ENCODE results near the gene RTN4. TPM values are rescaled to one million over a fixed set of nuclear protein-coding genes. Genes with fewer than 3 reads are reported as not detected.

Gene RTN4
- polyA plus RNA-seq, 4 donors: 98.1 to 291 (median 158) TPM

DNA sequence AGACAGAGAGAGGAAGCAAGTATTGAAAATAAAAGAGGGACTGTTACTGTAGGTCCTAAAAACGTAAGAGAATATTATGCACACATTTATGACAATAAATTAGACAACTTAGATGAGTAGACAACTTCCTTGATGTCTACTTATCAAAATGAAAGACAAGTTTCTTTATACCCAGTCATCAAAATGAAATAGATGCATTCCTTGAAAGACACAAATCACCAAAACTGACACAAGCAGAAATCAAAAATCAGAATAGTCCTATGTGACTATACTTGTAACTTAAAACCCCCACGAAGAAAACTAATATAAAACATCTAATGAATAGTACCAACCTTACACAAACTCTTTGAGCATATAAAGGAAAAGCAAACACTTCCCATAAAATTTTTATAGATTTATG is 14.5 kb downstream of the RTN4 start:
- Histone ChIP-seq H3K4me1 (ENCODE audit: control insufficient read depth in 3 of 3, insufficient read depth in 2 of 3, low read depth in 1 of 3, low read length in 2 of 3) (peaks cover 0 to 2% (median 0%) of the 10 kb centered on the region in 3 donors), H3K4me3 (ENCODE audit: low read depth in 1 of 3, low read length in 3 of 3) (no peak overlapping the region), H3K36me3 (ENCODE audit: control insufficient read depth in 3 of 3, insufficient read depth in 2 of 3, low read depth in 1 of 3, low read length in 3 of 3) (peaks cover 0 to 3% (median 0%) of the 10 kb centered on the region in 3 donors), H3K9me3 (ENCODE audit: control insufficient read depth in 2 of 2, insufficient read depth in 1 of 2, low read depth in 1 of 2, low read length in 1 of 2) (peaks cover 0 to 3% of the 10 kb centered on the region in 2 donors), H3K27ac (ENCODE audit: low read depth in 1 of 3, low read length in 2 of 3) (no peak overlapping the region), H3K27me3 (ENCODE audit: control insufficient read depth in 3 of 3, insufficient read depth in 3 of 3, low read length in 3 of 3) (no peaks in the 10 kb centered on the region)
- DNase-seq (no peak), FAIRE-seq (no peak)
- WGBS, 3 donors: 60 to 86% (median 83%) methylated on average over 2 of the region's 2 CpGs

GRCh38 chr2:55033921-55034320 is 16.3 kb downstream of the RTN4 start:
- Histone ChIP-seq H3K4me3 (ENCODE audit: low read depth in 1 of 3, low read length in 3 of 3) (no peak overlapping the region), H3K4me1 (ENCODE audit: control insufficient read depth in 3 of 3, insufficient read depth in 2 of 3, low read depth in 1 of 3, low read length in 2 of 3) (peaks cover 0 to 2% (median 0%) of the 10 kb centered on the region in 3 donors), H3K9me3 (ENCODE audit: control insufficient read depth in 2 of 2, insufficient read depth in 1 of 2, low read depth in 1 of 2, low read length in 1 of 2) (peaks cover 0 to 3% of the 10 kb centered on the region in 2 donors), H3K27ac (ENCODE audit: low read depth in 1 of 3, low read length in 2 of 3) (no peak overlapping the region), H3K27me3 (ENCODE audit: control insufficient read depth in 3 of 3, insufficient read depth in 3 of 3, low read length in 3 of 3) (no peaks in the 10 kb centered on the region), H3K36me3 (ENCODE audit: control insufficient read depth in 3 of 3, insufficient read depth in 2 of 3, low read depth in 1 of 3, low read length in 3 of 3) (peaks cover 0 to 3% (median 0%) of the 10 kb centered on the region in 3 donors)
- FAIRE-seq (no peak), DNase-seq (no peak)
- WGBS, 3 donors: 91 to 100% (median 94%) methylated on average over 2 of the region's 2 CpGs

DNA sequence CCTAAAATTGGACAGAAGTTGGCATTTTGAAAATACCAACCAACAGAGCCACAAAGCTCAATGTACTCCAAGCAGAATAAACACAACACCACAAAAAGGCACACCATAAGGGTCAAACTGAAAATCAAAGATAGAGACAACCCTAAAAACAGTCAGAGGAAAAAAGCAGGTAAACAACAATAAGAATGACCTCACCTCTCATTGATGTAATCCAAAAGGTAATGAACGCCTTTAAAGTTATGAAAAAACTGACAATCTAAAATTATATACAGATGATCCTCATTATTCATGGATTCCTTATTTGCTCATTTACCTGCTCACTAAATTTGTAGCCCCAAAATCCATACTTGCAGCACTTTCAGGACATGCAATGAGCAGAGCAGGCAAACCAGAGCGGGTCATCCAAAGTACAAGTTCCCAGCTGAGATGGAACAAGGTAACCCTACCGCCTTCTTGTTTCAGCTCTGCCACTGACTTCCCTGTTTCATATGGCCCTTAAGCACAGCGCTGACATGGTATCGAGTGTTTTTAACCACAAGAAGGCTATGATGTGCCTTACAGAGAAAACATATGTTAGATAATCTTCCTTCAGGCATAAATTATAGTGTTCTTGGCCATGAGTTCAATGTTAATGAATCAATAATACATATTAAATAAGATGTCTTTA is 17.0 kb downstream of the RTN4 start:
- no peak overlapping the region for H3K4me3 ChIP-seq (ENCODE audit: low read depth in 1 of 3, low read length in 3 of 3)
- peaks cover 0 to 3% of the 10 kb centered on the region in 2 donors for H3K9me3 ChIP-seq (ENCODE audit: control insufficient read depth in 2 of 2, insufficient read depth in 1 of 2, low read depth in 1 of 2, low read length in 1 of 2)
- DNase-seq (no peak), FAIRE-seq (no peak)
- H3K27me3 ChIP-seq (ENCODE audit: control insufficient read depth in 3 of 3, insufficient read depth in 3 of 3, low read length in 3 of 3): no peaks in the 10 kb centered on the region
- WGBS, 3 donors: 78 to 93% (median 90%) methylated on average over 5 of the region's 5 CpGs
- H3K4me1 ChIP-seq (ENCODE audit: control insufficient read depth in 3 of 3, insufficient read depth in 2 of 3, low read depth in 1 of 3, low read length in 2 of 3): peaks cover 0 to 2% (median 0%) of the 10 kb centered on the region in 3 donors
- peaks cover 0 to 3% (median 0%) of the 10 kb centered on the region in 3 donors for H3K36me3 ChIP-seq (ENCODE audit: control insufficient read depth in 3 of 3, insufficient read depth in 2 of 3, low read depth in 1 of 3, low read length in 3 of 3)
- H3K27ac ChIP-seq (ENCODE audit: low read depth in 1 of 3, low read length in 2 of 3): no peak overlapping the region

GRCh38 chr2:55031505-55031904 is 18.7 kb downstream of the RTN4 start:
- no peak for FAIRE-seq
- no peak for DNase-seq
- peaks cover 0 to 3% (median 0%) of the 10 kb centered on the region in 3 donors for H3K36me3 ChIP-seq (ENCODE audit: control insufficient read depth in 3 of 3, insufficient read depth in 2 of 3, low read depth in 1 of 3, low read length in 3 of 3)
- 80 to 89% (median 85%) methylated on average over 4 of the region's 4 CpGs for WGBS, 3 donors
- H3K4me1 ChIP-seq (ENCODE audit: control insufficient read depth in 3 of 3, insufficient read depth in 2 of 3, low read depth in 1 of 3, low read length in 2 of 3): peaks cover 2 to 4% (median 3%) of the 10 kb centered on the region in 3 donors
- no peak overlapping the region for H3K27ac ChIP-seq (ENCODE audit: low read depth in 1 of 3, low read length in 2 of 3)
- H3K27me3 ChIP-seq (ENCODE audit: control insufficient read depth in 3 of 3, insufficient read depth in 3 of 3, low read length in 3 of 3): no peaks in the 10 kb centered on the region
- peaks cover 0 to 3% of the 10 kb centered on the region in 2 donors for H3K9me3 ChIP-seq (ENCODE audit: control insufficient read depth in 2 of 2, insufficient read depth in 1 of 2, low read depth in 1 of 2, low read length in 1 of 2)
- peak overlapping the region in 1 of 3 donors; percentile 15 for H3K4me3 ChIP-seq (ENCODE audit: low read depth in 1 of 3, low read length in 3 of 3)

DNA sequence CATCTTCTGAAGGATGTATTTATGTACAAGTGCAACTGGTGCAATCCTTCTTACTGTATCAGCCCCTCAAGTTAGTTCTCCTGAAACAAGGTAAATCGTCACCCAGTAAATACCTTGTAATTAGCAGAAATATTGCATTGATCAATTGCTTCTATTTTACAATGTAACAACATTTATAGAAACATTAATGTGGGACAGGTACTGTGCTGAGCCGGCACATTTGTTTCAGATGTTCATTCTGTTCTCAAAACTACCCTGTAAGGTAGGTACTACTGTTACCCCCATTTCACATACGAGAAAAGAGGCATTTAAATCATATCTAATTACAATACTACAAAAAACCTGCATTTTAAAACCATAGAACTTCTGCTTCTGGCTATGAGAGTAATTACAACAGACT is 19.5 kb downstream of the RTN4 start:
- FAIRE-seq: no peak
- 72 to 92% (median 91%) methylated on average over 3 of the region's 3 CpGs for WGBS, 3 donors
- H3K4me1 ChIP-seq (ENCODE audit: control insufficient read depth in 3 of 3, insufficient read depth in 2 of 3, low read depth in 1 of 3, low read length in 2 of 3): peaks cover 3 to 5% (median 4%) of the 10 kb centered on the region in 3 donors
- H3K36me3 ChIP-seq (ENCODE audit: control insufficient read depth in 3 of 3, insufficient read depth in 2 of 3, low read depth in 1 of 3, low read length in 3 of 3): peaks cover 0 to 3% (median 0%) of the 10 kb centered on the region in 3 donors
- DNase-seq: no peak
- no peaks in the 10 kb centered on the region for H3K27me3 ChIP-seq (ENCODE audit: control insufficient read depth in 3 of 3, insufficient read depth in 3 of 3, low read length in 3 of 3)
- H3K27ac ChIP-seq (ENCODE audit: low read depth in 1 of 3, low read length in 2 of 3): no peak overlapping the region
- no peaks in the 10 kb centered on the region for H3K9me3 ChIP-seq (ENCODE audit: control insufficient read depth in 2 of 2, insufficient read depth in 1 of 2, low read depth in 1 of 2, low read length in 1 of 2)
- no peak overlapping the region for H3K4me3 ChIP-seq (ENCODE audit: low read depth in 1 of 3, low read length in 3 of 3)

DNA sequence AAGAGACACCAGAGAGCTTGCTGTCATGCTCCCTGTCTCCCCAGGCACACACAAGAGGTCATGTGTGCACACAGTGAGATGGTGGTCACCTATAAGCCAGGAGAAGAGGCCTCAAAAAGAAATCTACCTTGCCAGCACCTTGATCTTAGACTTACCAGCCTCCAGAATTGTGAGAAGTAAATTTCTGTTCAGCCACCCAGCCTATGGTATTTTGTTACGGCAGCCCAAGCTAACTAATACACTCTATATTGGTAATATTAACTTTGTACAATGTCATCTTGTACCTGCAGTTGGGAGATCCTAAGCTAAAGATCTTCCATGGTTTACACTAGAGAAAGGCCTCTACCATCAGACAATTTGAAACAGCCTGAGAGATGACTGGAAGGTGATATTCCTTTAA is 21.2 kb downstream of the RTN4 start:
- no peak for DNase-seq
- peaks cover 3 to 5% (median 4%) of the 10 kb centered on the region in 3 donors for H3K4me1 ChIP-seq (ENCODE audit: control insufficient read depth in 3 of 3, insufficient read depth in 2 of 3, low read depth in 1 of 3, low read length in 2 of 3)
- no peak overlapping the region for H3K4me3 ChIP-seq (ENCODE audit: low read depth in 1 of 3, low read length in 3 of 3)
- H3K27ac ChIP-seq (ENCODE audit: low read depth in 1 of 3, low read length in 2 of 3): no peak overlapping the region
- no peak for FAIRE-seq
- WGBS, 3 donors: 91 to 100% (median 100%) methylated on average over 1 of the region's 1 CpG
- H3K9me3 ChIP-seq (ENCODE audit: control insufficient read depth in 2 of 2, insufficient read depth in 1 of 2, low read depth in 1 of 2, low read length in 1 of 2): no peaks in the 10 kb centered on the region
- no peaks in the 10 kb centered on the region for H3K27me3 ChIP-seq (ENCODE audit: control insufficient read depth in 3 of 3, insufficient read depth in 3 of 3, low read length in 3 of 3)
- peaks cover 0 to 1% (median 0%) of the 10 kb centered on the region in 3 donors for H3K36me3 ChIP-seq (ENCODE audit: control insufficient read depth in 3 of 3, insufficient read depth in 2 of 3, low read depth in 1 of 3, low read length in 3 of 3)

DNA sequence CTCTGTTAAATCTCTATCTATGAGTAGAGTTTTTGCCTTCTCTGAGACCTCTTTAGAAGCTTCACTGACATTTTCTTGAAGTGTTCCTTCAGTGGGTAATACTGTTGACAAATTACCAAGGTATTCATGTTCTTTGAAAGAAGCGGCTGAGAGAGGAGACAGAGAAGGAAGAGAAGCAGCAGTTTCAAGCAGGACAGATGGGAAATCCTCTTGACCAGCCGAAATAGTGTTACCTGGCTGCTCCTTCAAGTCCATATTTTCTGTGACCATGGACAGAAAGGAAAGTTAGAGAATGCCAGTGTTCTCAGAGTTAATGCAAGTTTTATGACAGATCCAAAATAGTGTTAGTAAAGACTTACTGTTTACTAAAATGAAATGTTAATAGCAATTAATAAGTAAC is 23.0 kb downstream of the RTN4 start:
- no peak overlapping the region for H3K4me3 ChIP-seq (ENCODE audit: low read depth in 1 of 3, low read length in 3 of 3)
- DNase-seq (no peak), FAIRE-seq (no peak)
- no peak overlapping the region for H3K27ac ChIP-seq (ENCODE audit: low read depth in 1 of 3, low read length in 2 of 3)
- H3K4me1 ChIP-seq (ENCODE audit: control insufficient read depth in 3 of 3, insufficient read depth in 2 of 3, low read depth in 1 of 3, low read length in 2 of 3): peaks cover 3 to 9% (median 3%) of the 10 kb centered on the region in 3 donors
- 88 to 94% (median 90%) methylated on average over 2 of the region's 2 CpGs for WGBS, 3 donors
- H3K27me3 ChIP-seq (ENCODE audit: control insufficient read depth in 3 of 3, insufficient read depth in 3 of 3, low read length in 3 of 3): no peaks in the 10 kb centered on the region
- no peaks in the 10 kb centered on the region for H3K36me3 ChIP-seq (ENCODE audit: control insufficient read depth in 3 of 3, insufficient read depth in 2 of 3, low read depth in 1 of 3, low read length in 3 of 3)
- H3K9me3 ChIP-seq (ENCODE audit: control insufficient read depth in 2 of 2, insufficient read depth in 1 of 2, low read depth in 1 of 2, low read length in 1 of 2): no peaks in the 10 kb centered on the region

DNA sequence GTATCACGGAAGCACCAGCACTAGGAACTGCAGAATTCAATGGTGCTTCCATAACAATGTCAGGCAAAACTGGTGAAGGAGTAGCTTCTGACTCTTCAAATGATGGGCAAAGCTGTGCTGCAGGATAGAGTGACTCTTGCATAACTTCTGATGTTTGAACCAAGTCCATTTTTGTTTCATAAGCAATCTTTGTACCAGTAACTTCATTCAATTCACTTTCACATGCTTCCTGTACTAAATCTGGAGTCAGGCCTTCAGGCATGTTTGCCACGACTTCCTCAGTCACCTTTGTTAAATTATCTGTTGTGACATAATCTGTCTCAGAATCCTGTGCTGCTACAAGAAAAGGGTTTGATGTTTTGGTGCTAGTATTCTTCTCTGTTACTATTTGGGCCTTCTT is 24.0 kb downstream of the RTN4 start:
- 56 to 65% (median 64%) methylated on average over 2 of the region's 2 CpGs for WGBS, 3 donors
- DNase-seq: peak in 1 of 2 donors; percentile 43
- Histone ChIP-seq H3K27ac (ENCODE audit: low read depth in 1 of 3, low read length in 2 of 3) (no peak overlapping the region), H3K4me1 (ENCODE audit: control insufficient read depth in 3 of 3, insufficient read depth in 2 of 3, low read depth in 1 of 3, low read length in 2 of 3) (peaks cover 3 to 9% (median 4%) of the 10 kb centered on the region in 3 donors), H3K4me3 (ENCODE audit: low read depth in 1 of 3, low read length in 3 of 3) (no peak overlapping the region), H3K27me3 (ENCODE audit: control insufficient read depth in 3 of 3, insufficient read depth in 3 of 3, low read length in 3 of 3) (no peaks in the 10 kb centered on the region), H3K9me3 (ENCODE audit: control insufficient read depth in 2 of 2, insufficient read depth in 1 of 2, low read depth in 1 of 2, low read length in 1 of 2) (no peaks in the 10 kb centered on the region), H3K36me3 (ENCODE audit: control insufficient read depth in 3 of 3, insufficient read depth in 2 of 3, low read depth in 1 of 3, low read length in 3 of 3) (no peaks in the 10 kb centered on the region)
- FAIRE-seq: no peak
